Measurements from ENCODE around the gene CPOX. TPM values are rescaled to one million over a fixed set of nuclear protein-coding genes. Genes with fewer than 3 reads are reported as not detected.

CPOX gene
- total and polyA plus RNA-seq, 2 of the 8 experiments (the other 6 are each of a cell fraction or from before 2014, with no cell fraction given) = 17.4 to 27.0 TPM

- no peak overlapping the region for H2BK15ac ChIP-seq (ENCODE audit: low read length)
- no peak overlapping the region for H3K14ac ChIP-seq (ENCODE audit: insufficient read length)
- peak overlapping the region; percentile 11; the same call in 1 of the 2 replicates for H2AFZ ChIP-seq (ENCODE audit: low read length)
- H3K4me1 ChIP-seq (replicated peaks in 1 of 4; ENCODE audit: control insufficient read depth in 3 of 4, insufficient read depth in 4 of 4, low read length in 3 of 4) = no peaks in the 10 kb centered on the region
- POLR2A ChIA-PET (ENCODE audit: partially characterized antibody) = no interaction called here
- no peaks in the 10 kb centered on the region for H3K27me3 ChIP-seq (replicated peaks in 1 of 4; ENCODE audit: control insufficient read depth in 3 of 4, extremely low read depth in 1 of 4, insufficient read depth in 3 of 4, low read length in 3 of 4)
- no peaks in the 10 kb centered on the region for H3K79me1 ChIP-seq (ENCODE audit: low read depth, low read length)
- no peaks in the 10 kb centered on the region for H4K20me1 ChIP-seq (replicated peaks in 1 of 2; ENCODE audit: control insufficient read depth in 1 of 2, insufficient read depth in 2 of 2, low read length in 2 of 2)
- H2BK12ac ChIP-seq (ENCODE audit: low read depth, low read length) = no peak overlapping the region
- no peak overlapping the region for H2BK5ac ChIP-seq (ENCODE audit: low read depth, low read length)
- H3K23ac ChIP-seq (ENCODE audit: insufficient read length) = no peak overlapping the region
- H3K36me3 ChIP-seq (ENCODE audit: control insufficient read depth in 2 of 4, insufficient read depth in 4 of 4, low read length in 3 of 4) = no peaks in the 10 kb centered on the region
- H4K5ac ChIP-seq (ENCODE audit: insufficient read length, low read depth, low read length) = no peak overlapping the region
- DNase-seq (ENCODE audit: low read depth in 1 of 2, low spot score in 2 of 2) (no peak), FAIRE-seq (no peak)
- H4K8ac ChIP-seq (ENCODE audit: extremely low read depth, insufficient read depth, low read length) = no peak overlapping the region
- no peak for TF ChIP-seq HDAC6 (IDR thresholded peaks at IDR 0.05; ENCODE audit: low read depth, low read length)
- no peak for TF ChIP-seq EZH2 (IDR thresholded peaks at IDR 0.05; ENCODE audit: low read depth, low read length, severe bottlenecking)
- no peak for TF ChIP-seq PHF8 (conservative IDR thresholded peaks at IDR 0.05; ENCODE audit: low read depth, low read length)
- H3K9ac ChIP-seq (replicated peaks in 1 of 4; ENCODE audit: extremely low read depth in 1 of 4, low read depth in 3 of 4, low read length in 3 of 4) = peak overlapping the region in 1 of 4 experiments; percentile 34; a peak in 1 of 7 replicates
- H3K79me2 ChIP-seq (ENCODE audit: control insufficient read depth in 1 of 2, insufficient read depth in 2 of 2, low read length in 2 of 2) = no peaks in the 10 kb centered on the region
- H2BK20ac ChIP-seq (ENCODE audit: low read length) = no peak overlapping the region
- no peaks in the 10 kb centered on the region for H3K23me2 ChIP-seq (ENCODE audit: low read depth, low read length)
- H3K4me2 ChIP-seq (ENCODE audit: insufficient read depth in 1 of 2, low read depth in 2 of 2, low read length in 2 of 2) = no peak overlapping the region
- no peak overlapping the region for H3K4ac ChIP-seq (replicated peaks; ENCODE audit: insufficient read length, low read depth, low read length)
- H3K9me3 ChIP-seq (ENCODE audit: insufficient read depth in 2 of 2, low read depth in 1 of 2, low read length in 1 of 2) = no peaks in the 10 kb centered on the region
- H3K56ac ChIP-seq (replicated peaks; ENCODE audit: insufficient read length, low read depth, low read length) = no peak overlapping the region
- no peak overlapping the region for H3K4me3 ChIP-seq (ENCODE audit: extremely low read depth in 1 of 4, insufficient read depth in 2 of 4, low read depth in 3 of 4, low read length in 4 of 4)
- no peak overlapping the region; the same call in 1 of the 2 replicates for H3K18ac ChIP-seq (ENCODE audit: extremely low read depth, low read length)
- no peak overlapping the region for H3K27ac ChIP-seq (ENCODE audit: low read depth, low read length)
- 89% methylated on average over 5 of the region's 5 CpGs; no CpG with 5 or more reads in 1 of the 2 experiments for WGBS, 2 experiments (ENCODE audit: extremely low coverage in 1 of 2, insufficient coverage in 1 of 2, insufficient read length in 1 of 2, insufficient replicate concordance in 2 of 2, low coverage in 1 of 2, low lambda C conversion rate in 2 of 2, missing lambda C conversion rate in 1 of 2)
- H2AK5ac ChIP-seq (ENCODE audit: low read depth, low read length) = no peak overlapping the region
- no peak overlapping the region for H4K91ac ChIP-seq (replicated peaks; ENCODE audit: insufficient read length, low read length)
- no peak overlapping the region for H2BK120ac ChIP-seq (replicated peaks; ENCODE audit: low read depth, low read length)
- CTCF ChIA-PET (ENCODE audit: partially characterized antibody) = interaction anchor here (0.7 to 2.2 kb wide), 3 partner anchors 9 to 12 kb away, joined by 3 to 5 read pairs (median 4); no protein-coding TSS in a partner anchor
Measured at GRCh38 chr3:98561727-98562521, 31.5 kb downstream of the CPOX start.
